H1 (cell line): ENCODE results near the gene CES3. TPM values are rescaled to one million over a fixed set of nuclear protein-coding genes. Genes with fewer than 3 reads are reported as not detected.

Experiments
- CTCF ChIA-PET: fragments of 300-600 bp; sonication (Branson Sonifier 250); formaldehyde crosslinking; loops from one replicate; lab custom pipeline; 2021; ENCODE audit not compliant: partially characterized antibody; lab: Charles Lee
- POLR2A ChIA-PET: fragments of 300-600 bp; sonication (Branson Sonifier 250); formaldehyde crosslinking; loops from one replicate; lab custom pipeline; 2021; ENCODE audit warnings: inconsistent platforms; ENCODE audit not compliant: partially characterized antibody; lab: Charles Lee
- DNase-seq, 2 experiments: peaks; one replicate each; pipeline versions ENCODE4 v3.0.0 to v3.0.0-alpha.2; 2010 to 2022; ENCODE audit warnings: low spot score in 2 of 2, low read depth in 1 of 2, mixed read lengths in 1 of 2
- FAIRE-seq: peaks from 2 replicates; lab custom pipeline; 2011; peaks lifted over from hg19 to GRCh38; lab: Jason Lieb, UNC
- H2AFZ ChIP-seq: 2 replicates; pipeline ENCODE4 v1.8.1; 2012; ENCODE audit warnings: low read length, inconsistent platforms
- H2AK5ac ChIP-seq: 2 replicates; pipeline ENCODE4 v1.6.1; 2013; ENCODE audit warnings: low read depth, low read length
- H2BK120ac ChIP-seq: replicated peaks from 2 replicates; pipeline ENCODE3; 2013; ENCODE audit warnings: low read depth, low read length, inconsistent platforms
- H2BK12ac ChIP-seq: 2 replicates; pipeline ENCODE4 v1.6.1; 2013; ENCODE audit warnings: low read depth, low read length
- H2BK15ac ChIP-seq: 2 replicates; pipeline ENCODE4 v1.6.1; 2013; ENCODE audit warnings: low read length
- H2BK20ac ChIP-seq: 2 replicates; pipeline ENCODE4 v1.6.1; 2013; ENCODE audit warnings: low read length
- H2BK5ac ChIP-seq: 2 replicates; pipeline ENCODE4 v1.6.1; 2013; ENCODE audit warnings: low read depth, low read length
- H3K14ac ChIP-seq: 2 replicates; pipeline ENCODE4 v1.6.1; 2013; ENCODE audit warnings: inconsistent platforms; ENCODE audit not compliant: insufficient read length
- H3K18ac ChIP-seq: 2 replicates; pipeline ENCODE4 v1.6.1; 2013; ENCODE audit warnings: low read length; ENCODE audit errors: extremely low read depth
- H3K23ac ChIP-seq: 2 replicates; pipeline ENCODE4 v1.6.1; 2013; ENCODE audit warnings: inconsistent platforms; ENCODE audit not compliant: insufficient read length
- H3K23me2 ChIP-seq: 2 replicates; pipeline ENCODE4 v1.6.1; 2013; ENCODE audit warnings: low read depth, low read length
- H3K27ac ChIP-seq: 2 replicates; pipeline ENCODE4 v1.6.1; 2011; ENCODE audit warnings: low read depth, low read length, inconsistent platforms
- H3K27me3 ChIP-seq, 4 experiments: replicated peaks in 1 of 4; 1 replicate in 1 of 4; 2 replicates in 3 of 4; pipeline versions ENCODE4 v1.6.1 to v1.8.1; 2011 to 2013; ENCODE audit warnings: low read length in 3 of 4, mild to moderate bottlenecking in 3 of 4, inconsistent platforms in 2 of 4, mixed read lengths in 2 of 4, moderate library complexity in 1 of 4; ENCODE audit not compliant: control insufficient read depth in 3 of 4, insufficient read depth in 3 of 4; ENCODE audit errors: extremely low read depth in 1 of 4
- H3K36me3 ChIP-seq, 4 experiments: 2 replicates each; pipeline versions ENCODE4 v1.6.1 to v1.8.1; 2011 to 2013; ENCODE audit warnings: mild to moderate bottlenecking in 4 of 4, low read length in 3 of 4, moderate library complexity in 2 of 4, control low read depth in 1 of 4, inconsistent platforms in 1 of 4; ENCODE audit not compliant: insufficient read depth in 4 of 4, control insufficient read depth in 2 of 4
- H3K4ac ChIP-seq: replicated peaks from 2 replicates; pipeline ENCODE3; 2013; ENCODE audit warnings: low read length, low read depth, mixed read lengths, inconsistent platforms; ENCODE audit not compliant: insufficient read length
- H3K4me1 ChIP-seq, 4 experiments: replicated peaks in 1 of 4; 1 replicate in 1 of 4; 2 replicates in 3 of 4; pipeline versions ENCODE4 v1.6.1 to v1.8.1; 2011 to 2013; ENCODE audit warnings: low read length in 3 of 4, inconsistent platforms in 2 of 4, mixed read lengths in 1 of 4; ENCODE audit not compliant: insufficient read depth in 4 of 4, control insufficient read depth in 3 of 4
- H3K4me2 ChIP-seq, 2 experiments: 2 replicates each; pipeline versions ENCODE4 v1.6.1 to v1.8.1; 2011 to 2013; ENCODE audit warnings: low read depth in 2 of 2, low read length in 2 of 2, control low read depth in 1 of 2, inconsistent platforms in 1 of 2, mild to moderate bottlenecking in 1 of 2; ENCODE audit not compliant: insufficient read depth in 1 of 2
- H3K4me3 ChIP-seq, 4 experiments: fragments of 200-600, 300-600 bp in 1 of 4; sonication (generic), shearing (Covaris generic), sonication (Bioruptor Twin) in 1 of 4; 2 replicates each; pipeline versions ENCODE4 v1.5.1 to v1.8.1; 2011 to 2016; ENCODE audit warnings: low read length in 4 of 4, low read depth in 3 of 4, control low read depth in 2 of 4, inconsistent platforms in 2 of 4, mild to moderate bottlenecking in 2 of 4, mixed read lengths in 1 of 4, moderate library complexity in 1 of 4; ENCODE audit not compliant: insufficient read depth in 2 of 4; ENCODE audit errors: extremely low read depth in 1 of 4
- H3K56ac ChIP-seq: replicated peaks from 2 replicates; pipeline ENCODE3; 2013; ENCODE audit warnings: low read depth, mild to moderate bottlenecking, mixed read lengths, low read length, inconsistent platforms; ENCODE audit not compliant: insufficient read length
- H3K79me1 ChIP-seq: 2 replicates; pipeline ENCODE4 v1.6.1; 2013; ENCODE audit warnings: low read depth, low read length, control low read depth
- H3K79me2 ChIP-seq, 2 experiments: 2 replicates each; pipeline versions ENCODE4 v1.6.1 to v1.8.1; 2012 to 2013; ENCODE audit warnings: low read length in 2 of 2, mild to moderate bottlenecking in 2 of 2, inconsistent platforms in 1 of 2; ENCODE audit not compliant: insufficient read depth in 2 of 2, control insufficient read depth in 1 of 2
- H3K9ac ChIP-seq, 4 experiments: replicated peaks in 1 of 4; 1 replicate in 1 of 4; 2 replicates in 3 of 4; pipeline versions ENCODE4 v1.6.1 to v1.8.1; 2011 to 2013; ENCODE audit warnings: low read depth in 3 of 4, low read length in 3 of 4, control low read depth in 2 of 4, mild to moderate bottlenecking in 2 of 4, moderate library complexity in 2 of 4, inconsistent platforms in 1 of 4; ENCODE audit errors: extremely low read depth in 1 of 4
- H3K9me3 ChIP-seq, 2 experiments: 2 replicates each; pipeline versions ENCODE4 v1.6.1 to v1.8.1; 2012 to 2013; ENCODE audit warnings: mild to moderate bottlenecking in 2 of 2, moderate library complexity in 2 of 2, control low read depth in 1 of 2, inconsistent platforms in 1 of 2, low read depth in 1 of 2, low read length in 1 of 2, mixed read lengths in 1 of 2; ENCODE audit not compliant: insufficient read depth in 2 of 2
- H4K20me1 ChIP-seq, 2 experiments: replicated peaks in 1 of 2; 2 replicates each; pipeline versions ENCODE3 to v1.8.1; 2011 to 2013; ENCODE audit warnings: inconsistent platforms in 2 of 2, low read length in 2 of 2, mild to moderate bottlenecking in 1 of 2; ENCODE audit not compliant: insufficient read depth in 2 of 2, control insufficient read depth in 1 of 2
- H4K5ac ChIP-seq: 2 replicates; pipeline ENCODE4 v1.6.1; 2013; ENCODE audit warnings: low read length, low read depth, mixed read lengths, inconsistent platforms; ENCODE audit not compliant: insufficient read length
- H4K8ac ChIP-seq: 2 replicates; pipeline ENCODE4 v1.8.0; 2013; ENCODE audit warnings: mild to moderate bottlenecking, moderate library complexity, low read length, inconsistent platforms; ENCODE audit not compliant: insufficient read depth; ENCODE audit errors: extremely low read depth
- H4K91ac ChIP-seq: replicated peaks from 2 replicates; pipeline ENCODE3; 2013; ENCODE audit warnings: low read length, mixed read lengths, inconsistent platforms; ENCODE audit not compliant: insufficient read length
- ASH2L ChIP-seq: fragments of 200-600, 300-600 bp; sonication (generic); IDR thresholded peaks from one replicate; pipeline ENCODE4 v1.7.1; 2017; ENCODE audit warnings: low read length
- CBX5 ChIP-seq: fragments of 300-800, 300-1000 bp; sonication (generic); IDR thresholded peaks from 2 replicates; pipeline ENCODE4 v1.7.1; 2016; ENCODE audit warnings: antibody characterized with exemption, low read length, low read depth
- CBX8 ChIP-seq: fragments of 300-800, 300-1000 bp; sonication (generic); IDR thresholded peaks from 2 replicates; pipeline ENCODE4 v1.7.1; 2016; ENCODE audit warnings: low read depth, low read length, borderline replicate concordance
- CHD2 ChIP-seq: IDR thresholded peaks from 2 replicates; pipeline ENCODE4 v1.6.1; 2012; ENCODE audit warnings: low read length, improper control_type of control experiment
- HDAC6 ChIP-seq: IDR thresholded peaks from one replicate; pipeline ENCODE4 v1.7.1; 2012; ENCODE audit warnings: low read depth, mild to moderate bottlenecking, inconsistent platforms, low read length, moderate library complexity
- JUN ChIP-seq: IDR thresholded peaks from 2 replicates; pipeline ENCODE4 v1.6.1; 2011; ENCODE audit warnings: low read depth, mild to moderate bottlenecking, improper control_type of control experiment, low read length
- KDM5A ChIP-seq: fragments of 200-600 bp; IDR thresholded peaks from 2 replicates; pipeline ENCODE4 v1.7.1; 2012; ENCODE audit warnings: mild to moderate bottlenecking, low read length, inconsistent platforms, mixed read lengths
- RNF2 ChIP-seq: fragments of 200-900, 300-1000 bp; sonication (generic); IDR thresholded peaks from 2 replicates; pipeline ENCODE4 v1.7.1; 2016; ENCODE audit warnings: borderline replicate concordance, low read depth, mild to moderate bottlenecking, antibody characterized with exemption, low read length; ENCODE audit not compliant: poor library complexity, severe bottlenecking; ENCODE audit errors: missing control alignments
- SAP30 ChIP-seq: fragments of 300-600 bp; sonication (generic); IDR thresholded peaks from 2 replicates; pipeline ENCODE4 v1.7.1; 2012; ENCODE audit warnings: low read length, moderate library complexity, mild to moderate bottlenecking, inconsistent platforms; ENCODE audit not compliant: insufficient read depth, insufficient replicate concordance
- SP4 ChIP-seq: IDR thresholded peaks from 2 replicates; pipeline ENCODE4 v1.6.1; 2012; ENCODE audit warnings: low read length, inconsistent platforms
- SUZ12 ChIP-seq: fragments of 200-600 bp; sonication (generic); IDR thresholded peaks from 2 replicates; pipeline ENCODE4 v1.6.1; 2012; ENCODE audit warnings: mild to moderate bottlenecking, inconsistent platforms, low read length, moderate library complexity, mixed read lengths
- WGBS, 2 experiments: shearing (Covaris generic) in 1 of 2; methylation state at CpG; one replicate each; pipeline versions ENCODE4 v1.1.6 to v1.1.7; 2013 to 2015; ENCODE audit warnings: low lambda C conversion rate in 2 of 2, mixed read lengths in 2 of 2, inconsistent platforms in 1 of 2, low coverage in 1 of 2, missing lambda C conversion rate in 1 of 2; ENCODE audit not compliant: insufficient replicate concordance in 2 of 2, insufficient coverage in 1 of 2, insufficient read length in 1 of 2; ENCODE audit errors: extremely low coverage in 1 of 2, missing lambda C conversion rate in 1 of 2; 5-methylcytosine and 5-hydroxymethylcytosine counted together
- polyA plus RNA-seq, 7 experiments: library from polyadenylated mRNA; depleted of rRNA in 3 of 7; stranded (reverse) in 5 of 7; unstranded in 2 of 7; fragments of >200 nt in 5 of 7; fragments of 200-250 nt in 2 of 7; gene quantifications; 1 replicate in 5 of 7; 2 replicates in 1 of 7; 4 replicates in 1 of 7; pipeline versions ENCODE4 v1.2.1 to v1.2.3, GENCODE V29; 2011 to 2013; ENCODE audit warnings: missing spikeins in 2 of 7, mixed read lengths in 2 of 7
- total RNA-seq: library from RNA; stranded (reverse); fragmentation: NEBNext Ultra II Directional; extraction: Animal tissue kit (Norgen Biotek cat#: 25700); gene quantifications from 2 replicates; pipeline ENCODE4 v1.2.1, GENCODE V29; 2021

The CES3 gene
- total and polyA plus RNA-seq, 2 of the 8 experiments (the other 6 are each of a cell fraction or from before 2014, with no cell fraction given) = 1.6 to 2.2 TPM

- Histone ChIP-seq H3K18ac (no peak overlapping the region), H3K4me1 (peaks cover 0 to 6% (median 4%) of the 10 kb centered on the region in 4 experiments; a peak in 4 of 7 replicates), H4K91ac (no peak overlapping the region), H3K36me3 (no peaks in the 10 kb centered on the region), H3K27me3 (peaks cover 16 to 37% (median 28%) of the 10 kb centered on the region in 4 experiments), H3K4me3 (no peak overlapping the region), H3K14ac (no peak overlapping the region), H4K8ac (no peak overlapping the region), H2BK5ac (no peak overlapping the region), H3K4me2 (no peak overlapping the region), H3K79me1 (no peaks in the 10 kb centered on the region), H3K23ac (no peak overlapping the region), H2BK120ac (no peak overlapping the region), H3K9me3 (no peaks in the 10 kb centered on the region), H3K9ac (no peak overlapping the region), H2BK15ac (no peak overlapping the region), H2BK12ac (no peak overlapping the region), H4K20me1 (no peaks in the 10 kb centered on the region), H3K23me2 (peaks cover 11% of the 10 kb centered on the region; the same call in 1 of the 2 replicates), H2AFZ (no peak overlapping the region), H4K5ac (no peak overlapping the region), H3K79me2 (no peaks in the 10 kb centered on the region), H3K27ac (no peak overlapping the region), H3K56ac (no peak overlapping the region), H2BK20ac (peak overlapping the region; percentile 56; the same call in 1 of the 2 replicates), H2AK5ac (no peak overlapping the region; the same call in 1 of the 2 replicates), H3K4ac (no peak overlapping the region)
- no peak for FAIRE-seq
- CTCF ChIA-PET = interaction anchor here (0.5 to 10.2 kb wide), 32 partner anchors 10 to 428 kb away, joined by 3 to 164 read pairs (median 6); partner anchors contain the start of genes B3GNT9, CBFB, CES3 and CES4A
- 75% methylated on average over 5 of the region's 5 CpGs; no CpG with 5 or more reads in 1 of the 2 experiments for WGBS, 2 experiments
- POLR2A ChIA-PET = interaction anchor here (0.6 to 1.1 kb wide), 2 partner anchors 87 to 104 kb away, joined by 3 to 4 read pairs; no protein-coding TSS in a partner anchor
- no peak for DNase-seq
- TF ChIP-seq SAP30 = no peak
- TF ChIP-seq JUN = no peak
- no peak for TF ChIP-seq HDAC6
- TF ChIP-seq ASH2L = no peak
- TF ChIP-seq CBX8 = no peak
- TF ChIP-seq KDM5A = no peak
- TF ChIP-seq SUZ12 = no peak
- no peak for TF ChIP-seq SP4
- TF ChIP-seq CBX5 = no peak
- no peak for TF ChIP-seq CHD2
- no peak for TF ChIP-seq RNF2
Observed at GRCh38 chr16:67016681-67017420, 55.8 kb downstream of the CES3 start.
